Peyer's patch (tissue), 4 donors: Measurements from ENCODE around the gene WFDC10B.

Source experiments
- CTCF ChIP-seq, 6 experiments: fragments of 450-650 bp in 4 of 6; fragments of 200-600 bp in 2 of 6; sonication (generic) in 1 of 6; IDR thresholded peaks; one replicate each; pipeline ENCODE4 v1.5.1; 2017 to 2019; ENCODE audit warnings: antibody characterized with exemption in 6 of 6, mild to moderate bottlenecking in 3 of 6, moderate library complexity in 1 of 6
- POLR2A ChIP-seq, 2 donors: fragments of 450-650 bp; IDR thresholded peaks; one replicate each; pipeline ENCODE4 v1.5.1; 2017; ENCODE audit warnings: antibody characterized with exemption in 2 of 2, mild to moderate bottlenecking in 2 of 2, moderate library complexity in 2 of 2

- no peak for TF ChIP-seq CTCF (IDR thresholded peaks at IDR 0.05)
- no peak for TF ChIP-seq POLR2A (IDR thresholded peaks at IDR 0.05)
Measured at GRCh38 chr20:45646875-45647274, 57.9 kb downstream of the WFDC10B start.
